HG03565 (cell line): Measurements from ENCODE around the gene MAPT.
"Not testable (repeated sequence)": the region's sequence is repeated elsewhere in the genome, so short reads cannot be mapped to it uniquely, and the experiment has no call there.

Experiments used
- ATAC-seq: cut with Tn5 transposase; IDR thresholded peaks from one replicate; pipeline ENCODE4 v1.9.1; 2021; ENCODE audit warnings: mild to moderate bottlenecking, moderate library complexity; ENCODE audit not compliant: unreplicated experiment

The MAPT gene

DNA sequence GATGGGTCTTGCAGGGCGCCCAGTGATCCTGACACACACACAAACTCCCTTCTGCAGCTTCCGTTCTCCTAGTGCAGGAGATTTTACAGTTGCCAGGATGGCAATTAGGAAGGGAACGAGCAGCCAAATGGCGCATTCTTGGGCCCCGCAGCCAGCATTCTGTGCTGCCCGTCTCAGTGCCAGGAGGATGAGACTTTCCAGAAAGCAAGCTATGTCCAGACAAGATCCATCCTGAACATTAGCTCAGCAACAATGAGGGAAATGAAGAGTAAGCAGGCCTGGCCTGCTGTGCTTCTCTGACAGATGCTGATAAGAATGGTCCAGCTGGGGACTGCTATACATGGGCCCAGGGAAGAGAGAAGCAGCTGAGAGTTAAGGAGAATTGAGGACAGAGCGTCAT is 33.2 kb upstream of the MAPT start:
- ATAC-seq: no peak

DNA sequence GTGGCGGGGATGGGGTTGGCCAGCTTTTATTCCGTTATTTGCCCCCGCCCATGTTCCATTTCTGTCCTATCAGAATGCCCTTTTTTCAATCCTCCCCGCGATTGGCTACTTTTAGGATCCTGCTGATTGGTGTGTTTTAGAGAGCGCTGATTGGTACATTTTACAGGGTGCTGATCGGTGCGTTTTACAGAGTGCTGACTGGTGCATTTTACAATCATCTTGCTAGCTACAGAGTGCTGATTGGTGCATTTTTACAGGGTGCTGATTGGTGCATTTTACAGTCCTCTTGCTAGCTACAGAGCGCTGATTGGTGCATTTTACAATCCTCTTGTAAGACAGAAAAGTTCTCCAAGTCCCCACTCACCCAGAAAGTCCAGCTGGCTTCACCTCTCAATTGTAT is 32.2 kb upstream of the MAPT start:
- not testable (repeated sequence) for ATAC-seq

DNA sequence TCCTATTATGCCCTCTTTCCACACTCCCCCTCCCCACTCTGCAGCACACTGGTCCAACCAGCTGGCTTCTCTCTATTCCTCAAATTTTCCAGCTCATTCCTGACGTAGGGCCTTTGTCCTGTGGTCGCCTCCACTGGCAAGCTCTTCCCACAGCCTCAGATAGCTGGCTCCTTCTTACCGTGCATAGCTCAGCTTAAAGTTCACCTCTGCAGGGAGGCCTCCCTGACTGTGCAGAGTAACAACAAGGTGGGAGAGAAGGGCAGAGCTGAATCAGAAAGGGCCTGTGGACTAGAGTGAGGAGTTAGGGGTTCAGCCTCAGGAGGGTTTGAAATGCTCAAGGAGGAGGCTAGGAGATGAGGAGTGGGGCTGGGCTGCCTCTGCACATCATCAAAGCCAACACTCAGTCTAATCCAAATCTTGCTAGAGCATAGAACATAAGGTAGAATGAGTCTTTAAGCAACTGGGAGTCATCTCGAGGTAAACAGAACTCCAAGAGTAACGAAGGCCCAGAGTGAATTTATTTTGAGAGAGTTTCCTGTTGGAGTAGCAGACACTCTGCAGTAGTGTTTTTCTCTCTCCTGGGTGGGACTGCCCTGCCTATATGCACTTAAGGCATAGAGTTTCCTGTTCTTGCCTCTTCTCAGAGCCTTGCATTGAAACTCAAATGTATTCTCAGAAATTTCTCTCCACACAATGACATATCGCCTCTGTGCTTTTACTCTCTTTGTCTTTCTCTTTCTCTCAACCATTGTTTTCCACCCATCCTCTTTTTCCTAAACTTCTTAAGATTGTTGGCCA is 30.3 kb upstream of the MAPT start:
- ATAC-seq: no peak

DNA sequence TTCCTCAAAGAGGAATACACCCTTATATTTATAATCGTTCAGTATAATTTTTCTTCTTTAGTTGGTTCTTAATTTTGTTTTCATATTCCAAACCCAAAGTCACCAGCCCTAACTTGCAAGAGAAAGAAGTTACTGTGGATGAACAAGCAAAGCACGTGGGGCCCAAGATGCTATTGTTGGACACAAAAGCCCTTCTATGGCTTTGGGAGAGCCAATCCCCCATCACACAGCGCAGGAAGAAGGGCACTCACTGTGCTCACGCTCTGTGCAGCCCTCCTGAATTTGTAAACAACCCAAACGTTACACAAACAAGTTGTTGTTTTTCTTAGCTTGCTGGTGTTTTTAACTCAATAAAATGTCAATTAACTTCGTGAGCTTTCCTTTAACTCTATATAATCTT is 27.2 kb upstream of the MAPT start:
- ATAC-seq: no peak

DNA sequence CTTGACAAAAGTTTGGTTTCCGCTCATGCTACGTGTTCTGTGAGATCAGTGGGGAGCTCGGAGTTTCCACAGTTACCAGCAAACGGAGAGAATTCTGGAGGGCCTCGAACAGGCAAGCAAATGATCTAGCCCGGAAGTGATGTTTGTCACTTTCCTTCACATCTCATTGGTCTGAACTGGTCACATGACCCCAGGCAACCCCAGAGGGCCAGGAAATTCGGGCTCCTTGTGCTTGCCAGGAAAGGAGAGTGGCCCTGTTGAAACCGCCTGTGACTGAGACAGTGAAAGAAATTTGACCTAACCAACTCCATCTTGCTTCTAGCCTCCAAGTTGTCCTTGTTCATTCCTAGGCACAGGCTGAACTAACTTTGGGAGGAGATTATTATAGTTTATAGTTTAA is 26.7 kb upstream of the MAPT start:
- no peak for ATAC-seq

DNA sequence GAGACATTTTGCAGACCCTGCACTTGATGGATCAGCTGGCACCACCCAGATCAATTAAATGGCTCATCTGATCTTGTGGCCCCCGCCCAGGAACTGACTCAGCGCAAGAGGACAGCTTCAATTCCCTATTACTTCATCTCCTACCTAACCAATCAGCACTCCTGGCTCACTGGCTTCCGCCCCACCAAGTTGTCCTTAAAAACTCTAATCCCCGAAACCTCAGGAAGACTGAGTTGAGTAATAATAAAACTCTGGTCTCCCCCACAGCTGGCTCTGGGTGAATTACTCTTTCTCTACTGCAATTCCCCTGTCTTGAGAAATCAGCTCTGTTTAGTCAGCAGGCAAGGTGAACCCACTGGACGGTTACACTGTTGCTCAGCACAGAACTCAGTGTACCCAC is 26.1 kb upstream of the MAPT start:
- ATAC-seq: no peak

DNA sequence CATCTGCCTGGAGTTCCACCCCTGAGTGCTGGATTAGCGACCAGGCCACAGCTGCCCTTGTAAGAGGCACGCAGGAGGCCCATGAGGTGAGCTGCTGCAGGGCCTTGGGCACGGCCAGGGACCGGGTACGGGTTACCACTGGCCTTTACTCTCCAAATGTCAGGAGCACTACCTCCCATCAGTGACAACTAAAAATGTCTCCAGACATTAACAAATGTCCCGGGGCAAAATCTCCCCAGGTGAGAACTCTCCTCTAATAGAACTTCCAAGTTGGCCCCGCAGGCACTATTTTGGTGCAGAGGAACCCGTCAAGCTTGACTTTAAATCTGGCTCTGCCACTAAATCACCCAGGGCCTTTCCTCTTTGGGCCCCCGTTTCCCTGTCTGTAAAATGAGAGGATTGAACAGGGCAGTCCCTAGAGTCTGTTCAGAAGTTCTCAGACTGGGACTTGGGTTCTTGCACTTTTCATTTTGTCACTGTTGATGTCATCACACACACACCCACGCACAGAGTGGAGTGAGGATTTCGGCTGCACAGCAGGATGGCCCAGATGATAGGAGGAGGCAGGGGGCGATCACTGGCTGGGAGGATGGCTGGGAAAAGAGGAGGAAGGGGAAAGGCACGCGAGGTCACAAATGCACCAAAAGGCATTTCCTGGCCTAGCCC is 24.5 kb upstream of the MAPT start:
- no peak for ATAC-seq

DNA sequence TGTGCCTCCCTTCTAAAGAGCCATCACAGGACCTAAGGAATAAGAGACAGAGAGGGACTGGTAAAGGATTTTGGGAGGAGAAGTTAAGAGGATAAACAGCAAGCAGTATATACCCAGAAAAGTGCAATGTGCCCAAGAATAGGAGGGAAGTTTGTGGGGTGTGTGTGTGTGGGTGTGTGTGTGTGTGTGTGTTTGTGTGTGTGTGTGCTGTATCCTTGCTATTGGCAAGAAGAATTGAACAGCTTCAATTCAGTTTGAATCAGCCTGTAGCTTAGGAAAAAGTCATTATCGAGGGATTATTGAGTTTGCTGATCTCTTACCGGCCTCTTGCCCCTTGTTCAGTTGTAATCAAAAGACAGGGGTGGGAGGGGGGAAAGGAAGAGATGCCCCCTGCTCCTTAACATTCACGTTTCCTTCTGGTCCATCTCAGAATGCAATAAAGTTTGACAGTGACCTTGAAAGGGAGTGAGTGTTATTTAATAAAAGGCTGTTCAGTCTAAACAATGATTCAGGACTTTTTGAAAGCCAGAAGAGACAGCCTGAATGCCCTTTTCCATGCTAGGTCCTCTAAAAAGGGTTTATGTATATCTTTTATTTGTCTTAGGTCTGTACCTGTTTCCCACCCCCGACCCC is 23.9 kb upstream of the MAPT start:
- no peak for ATAC-seq

DNA sequence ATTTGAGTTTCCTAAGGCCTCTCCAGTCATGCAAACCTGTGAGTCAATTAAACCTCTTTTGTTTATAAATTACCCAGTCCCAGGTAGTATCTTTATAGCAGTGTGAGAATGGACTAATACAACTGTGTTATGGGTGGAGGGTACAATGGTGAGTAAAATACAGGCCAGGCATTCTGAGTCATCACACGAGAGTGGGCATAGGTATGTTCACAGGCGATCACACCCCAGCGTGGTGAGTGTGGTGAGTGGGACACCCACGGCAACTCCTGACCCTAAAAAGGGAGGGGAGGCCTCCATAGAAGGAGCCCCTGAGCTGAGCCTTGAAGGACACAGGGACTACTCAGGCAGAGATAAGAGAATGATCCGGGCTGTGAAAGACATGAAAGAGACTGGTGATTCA is 22.6 kb upstream of the MAPT start:
- ATAC-seq: no peak

DNA sequence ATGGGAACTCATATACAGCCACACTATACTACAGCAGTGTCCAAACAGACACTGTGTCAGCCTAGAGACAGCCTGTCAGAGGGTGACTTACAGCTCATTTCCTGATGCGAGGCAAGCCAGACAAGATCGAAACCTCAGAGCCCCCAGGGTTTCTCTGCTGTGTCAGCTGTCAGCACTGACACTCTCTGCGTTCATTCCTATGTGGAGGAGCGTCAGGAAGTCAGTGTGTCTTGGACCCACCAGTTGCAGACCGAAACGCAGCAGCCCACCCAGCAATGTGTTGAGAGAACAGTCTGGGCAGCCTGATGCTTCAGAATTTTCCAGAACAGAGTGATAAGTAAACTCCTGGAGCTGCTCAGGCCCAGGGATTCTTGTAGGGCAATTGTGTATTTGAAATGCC is 20.6 kb upstream of the MAPT start:
- no peak for ATAC-seq

DNA sequence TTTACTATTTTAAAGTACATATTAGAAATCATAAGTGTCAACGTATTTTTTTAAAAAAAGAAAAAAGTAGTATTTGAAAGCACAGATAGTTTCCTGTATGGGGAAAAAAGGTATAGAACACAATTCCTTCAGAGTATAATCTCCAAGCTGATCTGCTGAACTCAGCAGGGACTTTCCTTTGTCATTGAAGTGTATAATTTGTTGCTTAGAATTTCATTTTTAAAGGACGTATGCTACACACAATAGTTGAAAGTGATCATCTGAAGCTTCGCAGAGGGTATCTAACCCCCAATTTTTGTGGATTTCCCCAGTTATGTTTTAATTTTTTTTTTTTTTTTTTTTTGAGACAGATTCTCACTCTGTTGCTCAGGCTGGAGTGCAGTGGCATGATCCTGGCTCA is 20.2 kb upstream of the MAPT start:
- ATAC-seq: no peak

DNA sequence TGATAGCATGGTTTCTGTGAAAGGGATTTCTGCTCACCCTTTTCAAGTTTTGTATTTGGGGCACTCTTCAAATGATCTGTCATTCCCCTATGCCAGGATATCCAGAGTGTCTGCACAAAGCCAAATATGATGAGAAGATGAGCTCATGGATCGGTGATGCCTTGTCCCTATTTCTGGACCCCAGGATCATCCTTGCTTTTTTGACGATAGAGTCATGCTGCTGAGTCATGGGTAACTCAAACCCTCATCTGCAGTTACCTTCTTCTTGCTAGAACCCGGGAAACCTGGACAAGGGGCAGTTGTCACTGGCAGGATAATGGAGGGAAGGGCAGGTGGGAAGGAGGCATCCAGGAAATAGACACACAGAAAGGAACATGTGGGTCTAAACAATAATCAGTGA is 17.8 kb upstream of the MAPT start:
- ATAC-seq: no peak

DNA sequence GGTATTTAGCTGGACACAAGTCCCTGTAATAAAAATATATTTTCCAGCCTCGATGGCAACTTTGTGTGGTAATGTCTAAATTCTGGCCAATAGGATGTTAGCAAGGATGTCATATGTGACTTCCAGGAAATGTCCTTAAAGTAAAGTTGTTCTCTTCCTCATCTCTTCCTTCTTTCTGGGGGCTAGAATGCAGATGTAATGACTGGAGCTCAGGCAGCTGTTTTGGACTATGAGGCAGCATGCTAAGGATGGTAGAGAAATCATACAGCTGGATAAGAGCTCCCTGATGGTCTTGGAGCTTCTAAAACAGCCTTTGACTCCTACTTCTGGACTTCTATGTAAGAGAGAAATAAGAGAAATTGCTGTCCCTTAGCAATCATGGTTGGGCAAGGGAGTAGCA is 16.9 kb upstream of the MAPT start:
- ATAC-seq: no peak

DNA sequence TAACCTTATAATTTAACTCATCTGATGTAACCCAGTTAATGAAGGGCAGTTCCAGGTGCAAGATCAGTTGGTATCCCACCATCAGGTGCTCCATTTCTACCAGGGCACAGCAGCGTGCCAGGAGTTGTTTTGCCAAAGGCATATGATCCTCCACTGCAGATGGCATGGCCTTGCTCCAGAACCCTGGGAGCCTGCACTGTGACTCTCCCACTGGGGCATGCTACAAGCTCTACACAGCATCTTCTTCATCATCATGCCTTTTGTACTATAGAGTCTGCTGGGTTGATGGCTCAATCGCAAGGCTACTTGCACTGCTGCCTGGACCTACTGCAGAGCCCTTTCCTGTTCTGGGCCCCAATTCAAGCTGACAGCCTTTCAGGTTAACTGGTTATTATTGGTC is 11.3 kb upstream of the MAPT start:
- no peak for ATAC-seq

DNA sequence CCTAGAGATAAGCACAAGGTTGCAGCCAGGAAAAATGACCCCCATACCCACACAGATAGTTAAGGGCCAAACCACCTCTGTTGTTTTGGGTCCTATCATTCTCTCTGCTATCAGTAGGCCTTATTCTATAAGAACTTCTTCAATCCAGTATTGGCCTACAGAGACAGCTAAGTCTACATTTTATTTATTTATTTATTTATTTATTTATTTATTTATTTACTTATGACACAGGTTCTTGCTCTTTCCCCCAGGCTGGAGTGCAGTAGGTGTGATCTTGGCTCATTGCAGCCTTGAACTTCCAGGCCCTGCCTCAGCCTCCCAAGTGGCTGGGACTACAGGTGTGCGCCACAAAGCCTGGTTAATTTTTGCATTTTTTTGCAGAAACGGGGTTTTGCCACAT is 7.5 kb upstream of the MAPT start:
- ATAC-seq: no peak

DNA sequence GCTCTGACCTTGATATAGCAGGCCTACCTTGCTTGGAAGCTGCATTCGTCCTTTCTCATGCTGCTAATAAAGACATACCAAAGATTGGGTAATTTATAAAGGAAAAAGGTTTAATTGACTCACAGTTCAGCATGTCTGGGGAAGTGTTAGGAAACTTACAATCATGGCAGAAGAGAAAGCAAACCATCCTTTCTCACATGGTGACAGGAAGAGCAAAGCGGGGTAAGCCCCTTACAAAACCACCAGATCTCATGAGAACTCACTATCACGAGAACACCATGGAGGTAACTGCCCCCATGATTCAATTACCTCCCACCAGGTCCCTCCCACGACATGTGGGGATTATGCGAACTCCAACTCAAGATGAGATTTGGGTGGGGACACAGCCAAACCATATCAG is 6.0 kb upstream of the MAPT start:
- no peak for ATAC-seq

DNA sequence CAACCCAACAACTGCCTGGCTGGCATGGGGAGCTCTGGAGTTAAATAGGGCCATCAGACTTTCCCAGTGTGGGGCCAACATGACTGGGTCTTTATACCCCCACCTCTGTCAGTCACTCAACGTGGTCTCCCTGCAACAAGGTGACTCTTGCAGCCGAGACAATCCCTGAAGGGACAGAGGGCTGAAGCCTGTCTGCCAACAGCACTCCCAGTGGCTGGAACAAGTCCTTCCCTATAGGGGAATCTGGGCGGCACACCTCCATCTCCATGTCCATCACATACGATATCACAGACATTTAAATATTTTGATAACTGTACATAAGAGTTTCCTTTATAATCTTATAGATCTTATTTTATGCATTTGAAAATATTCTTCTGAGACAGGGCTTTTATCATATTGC is 4.8 kb upstream of the MAPT start:
- ATAC-seq: no peak

DNA sequence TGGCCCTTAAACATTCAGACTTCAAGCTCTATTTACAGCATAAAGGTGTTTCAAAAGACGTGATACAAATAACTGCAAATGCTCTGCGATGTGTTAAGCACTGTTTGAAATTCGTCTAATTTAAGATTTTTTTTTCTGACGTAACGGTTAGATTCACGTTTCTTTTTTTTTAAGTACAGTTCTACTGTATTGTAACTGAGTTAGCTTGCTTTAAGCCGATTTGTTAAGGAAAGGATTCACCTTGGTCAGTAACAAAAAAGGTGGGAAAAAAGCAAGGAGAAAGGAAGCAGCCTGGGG is 681 bp upstream of the MAPT start:
- ATAC-seq: no peak

DNA sequence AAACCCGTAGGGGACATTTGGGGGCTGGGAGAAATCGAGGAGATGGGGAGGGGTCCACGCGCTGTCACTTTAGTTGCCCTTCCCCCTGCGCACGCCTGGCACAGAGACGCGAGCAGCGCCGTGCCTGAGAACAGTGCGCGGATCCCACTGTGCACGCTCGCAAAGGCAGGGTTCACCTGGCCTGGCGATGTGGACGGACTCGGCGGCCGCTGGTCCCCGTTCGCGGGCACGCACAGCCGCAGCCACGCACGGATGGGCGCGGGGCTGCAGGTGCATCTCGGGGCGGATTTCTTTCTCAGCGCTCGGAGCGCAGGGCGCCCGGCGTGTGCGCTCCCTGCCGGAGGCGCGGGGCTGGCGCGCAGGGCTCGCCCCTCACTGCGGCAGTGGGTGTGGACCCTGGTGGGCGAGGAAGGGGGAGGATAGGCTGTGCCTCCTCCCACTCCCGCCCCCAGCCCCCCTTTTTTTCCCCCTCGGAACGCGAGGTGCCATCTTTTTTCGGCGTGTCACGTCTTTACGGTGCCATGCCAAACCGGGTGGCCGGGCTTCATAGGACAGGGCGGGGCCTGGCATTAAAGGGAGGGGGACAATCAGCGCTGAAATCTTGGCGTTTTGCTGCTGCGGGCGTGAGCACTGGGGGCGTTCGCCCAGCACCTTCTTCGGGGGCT is 1.1 kb downstream of the MAPT start:
- no peak for ATAC-seq

DNA sequence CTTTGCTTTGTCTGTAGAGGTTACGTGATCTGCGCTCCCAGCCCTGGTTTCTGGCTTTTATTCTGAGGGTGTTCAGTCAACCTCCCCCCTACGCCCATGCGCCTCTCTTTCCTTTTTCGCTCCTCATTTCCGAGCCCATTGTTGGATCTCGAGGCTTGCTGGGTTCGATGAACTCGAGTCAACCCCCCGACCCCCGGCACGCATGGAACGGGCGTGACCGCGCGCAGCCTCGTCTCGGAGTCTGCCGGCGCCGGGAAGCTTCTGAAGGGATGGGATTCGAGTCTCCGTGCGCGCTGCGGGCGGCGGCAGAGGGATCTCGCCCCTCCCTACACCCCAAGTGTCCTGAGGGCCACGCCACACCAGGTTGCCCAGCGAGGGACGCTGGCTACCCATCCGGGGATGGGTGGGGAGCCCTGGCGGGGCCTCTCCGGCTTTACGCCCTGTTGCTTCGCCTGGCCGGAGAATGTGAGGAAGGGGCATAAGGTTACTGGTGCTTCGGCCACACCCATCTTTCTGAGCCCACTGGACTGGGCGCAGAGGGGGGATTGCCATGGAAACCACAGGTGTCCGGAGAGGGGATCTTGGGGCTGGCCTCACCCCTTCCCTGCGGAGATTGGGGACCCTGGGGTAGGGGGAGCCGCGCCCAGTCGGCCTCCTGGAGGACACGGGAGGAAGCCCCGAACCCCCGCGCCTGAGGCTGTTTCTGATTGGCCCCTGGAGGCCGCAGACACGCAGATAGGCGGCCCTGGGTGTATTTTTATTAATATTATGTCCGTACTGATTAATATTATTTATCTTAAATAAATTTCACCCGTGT is 1.8 kb downstream of the MAPT start:
- ATAC-seq: no peak
